Esophagus muscularis mucosa (tissue), 4 donors: ENCODE results near the gene SMPDL3B. TPM values are rescaled to one million over a fixed set of nuclear protein-coding genes. Genes with fewer than 3 reads are reported as not detected.

Experiments used
- DNase-seq: peaks from one replicate; pipeline ENCODE4 v3.0.0-alpha.2; 2017; ENCODE audit errors: extremely low spot score
- H3K27ac ChIP-seq, 4 donors: fragments of 200-600 bp; sonication (generic); replicated peaks in 1 of 4; 1 replicate in 3 of 4; 2 replicates in 1 of 4; pipeline ENCODE4 v1.5.1; 2016 to 2019; ENCODE audit warnings: mild to moderate bottlenecking in 1 of 4
- H3K27me3 ChIP-seq, 4 donors: fragments of 200-600 bp; sonication (generic); one replicate each; pipeline versions ENCODE4 v1.5.1 to v1.6.0; 2016 to 2019
- H3K36me3 ChIP-seq, 4 donors: fragments of 200-600 bp; sonication (generic); one replicate each; pipeline ENCODE4 v1.5.1; 2016 to 2019
- H3K4me1 ChIP-seq, 4 donors: fragments of 200-600 bp; sonication (generic); one replicate each; pipeline ENCODE4 v1.5.1; 2016 to 2019
- H3K4me3 ChIP-seq, 4 donors: fragments of 200-600 bp; sonication (generic); 1 replicate in 2 of 4; 2 replicates in 2 of 4; pipeline ENCODE4 v1.5.1; 2016 to 2019; ENCODE audit warnings: mild to moderate bottlenecking in 4 of 4, moderate library complexity in 1 of 4
- H3K9me3 ChIP-seq, 4 donors: fragments of 200-600 bp; sonication (generic); 1 replicate in 3 of 4; 2 replicates in 1 of 4; pipeline ENCODE4 v1.5.1; 2016 to 2019
- CTCF ChIP-seq, 3 experiments: fragments of 200-600 bp in 2 of 3; fragments of 450-650 bp in 1 of 3; sonication (generic) in 2 of 3; IDR thresholded peaks; one replicate each; pipeline ENCODE4 v1.5.1; 2017 to 2019; ENCODE audit warnings: antibody characterized with exemption in 3 of 3, mild to moderate bottlenecking in 2 of 3, moderate library complexity in 1 of 3
- EP300 ChIP-seq: sonication (generic); formaldehyde crosslinking; IDR thresholded peaks from one replicate; pipeline ENCODE4 v1.6.1; 2017; ENCODE audit warnings: antibody characterized with exemption
- POLR2A ChIP-seq: fragments of 450-650 bp; IDR thresholded peaks from one replicate; pipeline ENCODE4 v1.6.1; 2017; ENCODE audit warnings: antibody characterized with exemption, moderate library complexity, mild to moderate bottlenecking, low read depth
- POLR2AphosphoS5 ChIP-seq, 2 donors: sonication (generic); formaldehyde crosslinking; IDR thresholded peaks; one replicate each; pipeline ENCODE4 v1.6.1; 2017; ENCODE audit warnings: antibody characterized with exemption in 2 of 2
- WGBS: methylation state at CpG from one replicate; pipeline ENCODE4 v1.1.5; 2018; 5-methylcytosine and 5-hydroxymethylcytosine counted together
- intact Hi-C: fragments of 100-400 bp; cut with DNase I; formaldehyde crosslinking; loops from one replicate; pipeline ENCODE4 v1.15.1; 2023
- total RNA-seq, 4 donors: library from RNA; depleted of rRNA; stranded (reverse); fragments of >200 nt; gene quantifications; one replicate each; pipeline versions ENCODE4 v1.1.0 to v1.2.1, GENCODE V29; 2016

SMPDL3B gene
- total RNA-seq, 4 donors from 2014 or later = 0.23 to 0.58 TPM; not detected in 2

- WGBS = 95% methylated on average over 5 of the region's 5 CpGs
Measured at GRCh38 chr1:27945020-27945419, 10.2 kb downstream of the SMPDL3B start.

GRCh38 chr1:27949027-27949426 lies 14.2 kb downstream of the SMPDL3B start:
- Histone ChIP-seq H3K4me1 (no peaks in the 10 kb centered on the region), H3K27me3 (peaks cover 0 to 5% (median 0%) of the 10 kb centered on the region in 4 donors), H3K4me3 (no peak overlapping the region), H3K27ac (no peak overlapping the region), H3K9me3 (no peaks in the 10 kb centered on the region), H3K36me3 (no peaks in the 10 kb centered on the region)
- intact Hi-C loops = no loop called here
- DNase-seq = no peak
- WGBS = 97% methylated on average over 5 of the region's 8 CpGs
- TF ChIP-seq CTCF (IDR thresholded peaks at IDR 0.05) = no peak
- no peak for TF ChIP-seq POLR2A
- TF ChIP-seq EP300 = no peak
- TF ChIP-seq POLR2AphosphoS5 (IDR thresholded peaks at IDR 0.05) = no peak

More at GRCh38 chr1:27945020-27945419, 10.2 kb downstream of the SMPDL3B start:
- intact Hi-C loops = no loop called here
- no peak for DNase-seq
- TF ChIP-seq CTCF (IDR thresholded peaks at IDR 0.05) = no peak
- no peak for TF ChIP-seq EP300
- TF ChIP-seq POLR2A = no peak
- TF ChIP-seq POLR2AphosphoS5 (IDR thresholded peaks at IDR 0.05) = no peak
- Histone ChIP-seq H3K27me3 (peaks cover 0 to 5% (median 0%) of the 10 kb centered on the region in 4 donors), H3K4me1 (no peaks in the 10 kb centered on the region), H3K36me3 (no peaks in the 10 kb centered on the region), H3K27ac (no peak overlapping the region), H3K4me3 (no peak overlapping the region), H3K9me3 (no peaks in the 10 kb centered on the region)

- 38% methylated on average over 3 of the region's 3 CpGs for WGBS
- Histone ChIP-seq H3K36me3 (no peaks in the 10 kb centered on the region), H3K4me1 (no peaks in the 10 kb centered on the region), H3K4me3 (no peak overlapping the region), H3K27ac (no peak overlapping the region), H3K9me3 (no peaks in the 10 kb centered on the region), H3K27me3 (no peaks in the 10 kb centered on the region)
- intact Hi-C loops = no loop called here
- DNase-seq = no peak
- no peak for TF ChIP-seq POLR2AphosphoS5 (IDR thresholded peaks at IDR 0.05)
- TF ChIP-seq POLR2A = no peak
- no peak for TF ChIP-seq EP300
- TF ChIP-seq CTCF (IDR thresholded peaks at IDR 0.05) = no peak
Measured at GRCh38 chr1:27951396-27951795, 16.6 kb downstream of the SMPDL3B start.

- Histone ChIP-seq H3K4me3 (no peak overlapping the region), H3K27me3 (no peaks in the 10 kb centered on the region), H3K9me3 (no peaks in the 10 kb centered on the region), H3K36me3 (no peaks in the 10 kb centered on the region), H3K4me1 (no peaks in the 10 kb centered on the region), H3K27ac (no peak overlapping the region)
- 66% methylated on average over 3 of the region's 3 CpGs for WGBS
- no peak for DNase-seq
- intact Hi-C loops = no loop called here
- no peak for TF ChIP-seq POLR2A
- no peak for TF ChIP-seq EP300
- TF ChIP-seq POLR2AphosphoS5 (IDR thresholded peaks at IDR 0.05) = no peak
- TF ChIP-seq CTCF (IDR thresholded peaks at IDR 0.05) = no peak
Measured at GRCh38 chr1:27952147-27952546, 17.3 kb downstream of the SMPDL3B start.

GRCh38 chr1:27954186-27954585 lies 19.4 kb downstream of the SMPDL3B start:
- Histone ChIP-seq H3K9me3 (no peaks in the 10 kb centered on the region), H3K4me3 (no peak overlapping the region), H3K27me3 (no peaks in the 10 kb centered on the region), H3K4me1 (peaks cover 5 to 11% (median 6%) of the 10 kb centered on the region in 4 donors), H3K27ac (no peak overlapping the region), H3K36me3 (no peaks in the 10 kb centered on the region)
- TF ChIP-seq CTCF (IDR thresholded peaks at IDR 0.05) (no peak), EP300 (no peak), POLR2A (no peak), POLR2AphosphoS5 (IDR thresholded peaks at IDR 0.05) (no peak)
- WGBS = 93% methylated on average over 10 of the region's 10 CpGs
- intact Hi-C loops = no loop called here
- no peak for DNase-seq
